ENCODE measurements around the gene RARS2.

DNA sequence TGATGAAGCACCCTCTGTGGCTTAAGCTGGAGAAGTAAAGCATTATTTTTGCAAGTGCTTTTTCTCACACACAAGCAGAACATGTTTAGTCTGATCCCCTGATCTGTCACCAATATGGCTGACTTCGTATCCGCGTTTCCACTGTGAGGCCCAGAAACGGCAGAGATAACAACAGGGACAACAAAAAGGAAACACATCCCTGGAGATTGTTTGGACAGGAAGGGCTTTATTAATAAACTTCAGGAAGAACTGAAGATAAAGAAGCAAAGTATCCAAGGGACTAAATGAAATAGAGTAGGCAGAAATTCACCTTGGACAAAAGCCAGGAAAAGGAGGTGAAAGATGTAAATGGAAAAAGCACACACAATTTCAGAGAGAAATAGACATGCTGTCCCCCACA is 49.2 kb downstream of the RARS2 start:
- TF ChIP-seq, protein P1, sequence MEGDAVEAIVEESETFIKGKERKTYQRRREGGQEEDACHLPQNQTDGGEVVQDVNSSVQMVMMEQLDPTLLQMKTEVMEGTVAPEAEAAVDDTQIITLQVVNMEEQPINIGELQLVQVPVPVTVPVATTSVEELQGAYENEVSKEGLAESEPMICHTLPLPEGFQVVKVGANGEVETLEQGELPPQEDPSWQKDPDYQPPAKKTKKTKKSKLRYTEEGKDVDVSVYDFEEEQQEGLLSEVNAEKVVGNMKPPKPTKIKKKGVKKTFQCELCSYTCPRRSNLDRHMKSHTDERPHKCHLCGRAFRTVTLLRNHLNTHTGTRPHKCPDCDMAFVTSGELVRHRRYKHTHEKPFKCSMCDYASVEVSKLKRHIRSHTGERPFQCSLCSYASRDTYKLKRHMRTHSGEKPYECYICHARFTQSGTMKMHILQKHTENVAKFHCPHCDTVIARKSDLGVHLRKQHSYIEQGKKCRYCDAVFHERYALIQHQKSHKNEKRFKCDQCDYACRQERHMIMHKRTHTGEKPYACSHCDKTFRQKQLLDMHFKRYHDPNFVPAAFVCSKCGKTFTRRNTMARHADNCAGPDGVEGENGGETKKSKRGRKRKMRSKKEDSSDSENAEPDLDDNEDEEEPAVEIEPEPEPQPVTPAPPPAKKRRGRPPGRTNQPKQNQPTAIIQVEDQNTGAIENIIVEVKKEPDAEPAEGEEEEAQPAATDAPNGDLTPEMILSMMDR (conservative IDR thresholded peaks at IDR 0.05 in 1 of 2, IDR thresholded peaks at IDR 0.05 in 1 of 2; ENCODE audit: extremely low read depth in 1 of 2, insufficient read depth in 1 of 2, low read depth in 1 of 2, low read length in 2 of 2): no peak
- TF ChIP-seq EZH2 (IDR thresholded peaks at IDR 0.05; ENCODE audit: borderline replicate concordance, low read length): no peak

Data from mammary epithelial cell (primary cell).